Calu3 (cell line): Measurements from ENCODE around the gene ABHD2. TPM values are rescaled to one million over a fixed set of nuclear protein-coding genes. Genes with fewer than 3 reads are reported as not detected.

Experiments used
- BruUV-seq: library from RNA; stranded (reverse); fragments of 400-500 nt; replicated peaks from 2 replicates; lab custom pipeline; 2021; lab: Mats Ljungman, UMichigan
- CTCF ChIA-PET: fragments of 300-600 bp; sonication (Branson Sonifier 250); formaldehyde crosslinking; loops from one replicate; lab custom pipeline; 2022; ENCODE audit warnings: antibody characterized with exemption; lab: Charles Lee
- DNase-seq: peaks from one replicate; pipeline ENCODE4 v3.0.0; 2022
- H3K27ac Mint-ChIP-seq: one replicate; pipeline ENCODE4 v1.8.0; 2022; ENCODE audit warnings: mixed read lengths; ENCODE audit not compliant: unreplicated experiment
- H3K27me3 Mint-ChIP-seq: one replicate; pipeline ENCODE4 v1.8.0; 2022; ENCODE audit warnings: mixed read lengths; ENCODE audit not compliant: unreplicated experiment
- H3K36me3 Mint-ChIP-seq: one replicate; pipeline ENCODE4 v1.8.0; 2022; ENCODE audit warnings: mild to moderate bottlenecking, moderate library complexity, mixed read lengths; ENCODE audit not compliant: insufficient read depth, unreplicated experiment
- H3K4me1 Mint-ChIP-seq: one replicate; pipeline ENCODE4 v1.8.0; 2022; ENCODE audit warnings: mild to moderate bottlenecking, low read depth, mixed read lengths; ENCODE audit not compliant: unreplicated experiment
- H3K4me3 Mint-ChIP-seq: one replicate; pipeline ENCODE4 v1.8.0; 2022; ENCODE audit warnings: mild to moderate bottlenecking, low read depth, moderate library complexity, mixed read lengths; ENCODE audit not compliant: unreplicated experiment
- H3K9me3 Mint-ChIP-seq: one replicate; pipeline ENCODE4 v1.8.0; 2022; ENCODE audit warnings: low read depth, mixed read lengths; ENCODE audit not compliant: unreplicated experiment
- intact Hi-C: fragments of 100-400 bp; cut with micrococcal nuclease; formaldehyde crosslinking; loops from one replicate; pipeline ENCODE4 v1.10.0; 2022; ENCODE audit not compliant: unreplicated experiment
- total RNA-seq: library from RNA; stranded (reverse); gene quantifications from 2 replicates; pipeline ENCODE4 v1.2.3, GENCODE V29; 2022
- TF ChIP-seq, protein P1 (sequence below): fragments of 200-600 bp; IDR thresholded peaks from one replicate; pipeline ENCODE4 v1.8.0; 2022; ENCODE audit warnings: antibody characterized with exemption; ENCODE audit not compliant: unreplicated experiment

Gene ABHD2
- total RNA-seq, 1 experiment from 2014 or later = 353 TPM

DNA sequence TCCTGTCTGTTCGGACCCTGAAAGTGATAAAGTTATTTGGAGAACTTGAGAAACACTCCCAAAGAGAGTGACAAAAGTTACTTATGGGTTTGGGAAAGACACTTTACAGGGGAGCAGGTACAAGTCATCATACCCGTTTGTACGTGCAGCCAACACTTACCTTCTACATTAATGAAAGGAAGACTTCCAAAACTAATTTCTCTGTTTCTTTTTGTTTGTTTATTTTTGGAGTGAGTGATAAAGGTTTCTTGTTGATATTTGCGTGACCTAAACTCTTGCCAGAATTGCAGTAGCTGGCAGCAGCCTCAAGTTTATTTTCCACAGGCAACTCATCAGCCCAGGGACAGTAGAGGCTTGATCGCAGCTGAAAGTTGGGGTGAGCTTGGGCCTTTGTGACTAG lies 8.4 kb downstream of the ABHD2 start:
- H3K27me3 Mint-ChIP-seq = no peaks in the 10 kb centered on the region
- H3K4me3 Mint-ChIP-seq = no peak overlapping the region
- CTCF ChIA-PET = interaction anchor here (1.0 to 1.4 kb wide), 3 partner anchors 8 to 44 kb away, joined by 3 to 8 read pairs (median 3); partner anchors contain the start of gene ABHD2
- peak overlapping the region; percentile 52 for H3K27ac Mint-ChIP-seq
- H3K4me1 Mint-ChIP-seq = peaks cover 62% of the 10 kb centered on the region
- no TSS peak for BruUV-seq
- intact Hi-C loops = no loop called here
- H3K36me3 Mint-ChIP-seq = peaks cover 61% of the 10 kb centered on the region
- H3K9me3 Mint-ChIP-seq = no peaks in the 10 kb centered on the region
- TF ChIP-seq, protein P1, sequence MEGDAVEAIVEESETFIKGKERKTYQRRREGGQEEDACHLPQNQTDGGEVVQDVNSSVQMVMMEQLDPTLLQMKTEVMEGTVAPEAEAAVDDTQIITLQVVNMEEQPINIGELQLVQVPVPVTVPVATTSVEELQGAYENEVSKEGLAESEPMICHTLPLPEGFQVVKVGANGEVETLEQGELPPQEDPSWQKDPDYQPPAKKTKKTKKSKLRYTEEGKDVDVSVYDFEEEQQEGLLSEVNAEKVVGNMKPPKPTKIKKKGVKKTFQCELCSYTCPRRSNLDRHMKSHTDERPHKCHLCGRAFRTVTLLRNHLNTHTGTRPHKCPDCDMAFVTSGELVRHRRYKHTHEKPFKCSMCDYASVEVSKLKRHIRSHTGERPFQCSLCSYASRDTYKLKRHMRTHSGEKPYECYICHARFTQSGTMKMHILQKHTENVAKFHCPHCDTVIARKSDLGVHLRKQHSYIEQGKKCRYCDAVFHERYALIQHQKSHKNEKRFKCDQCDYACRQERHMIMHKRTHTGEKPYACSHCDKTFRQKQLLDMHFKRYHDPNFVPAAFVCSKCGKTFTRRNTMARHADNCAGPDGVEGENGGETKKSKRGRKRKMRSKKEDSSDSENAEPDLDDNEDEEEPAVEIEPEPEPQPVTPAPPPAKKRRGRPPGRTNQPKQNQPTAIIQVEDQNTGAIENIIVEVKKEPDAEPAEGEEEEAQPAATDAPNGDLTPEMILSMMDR = no peak
- no peak for DNase-seq

DNA sequence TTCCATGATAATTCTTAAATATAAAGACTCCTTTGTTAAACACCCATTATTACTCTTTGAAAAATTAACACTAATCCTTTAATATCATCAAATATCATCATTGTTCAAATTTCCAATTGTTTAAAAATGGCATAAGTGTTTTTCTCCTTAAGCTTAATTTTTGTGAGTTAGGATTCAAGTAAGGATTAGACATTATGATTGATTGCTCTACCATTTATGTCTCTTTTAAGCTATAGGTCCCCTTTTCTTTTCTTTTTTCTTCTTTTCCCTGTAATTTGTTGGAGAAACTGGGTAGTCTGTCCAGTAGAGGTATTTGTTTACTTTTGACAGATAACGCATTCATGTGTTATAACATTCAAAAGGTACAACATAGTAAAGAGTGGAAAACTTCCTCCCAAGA lies 9.1 kb downstream of the ABHD2 start:
- no peak for DNase-seq
- no peaks in the 10 kb centered on the region for H3K9me3 Mint-ChIP-seq
- H3K36me3 Mint-ChIP-seq = peaks cover 68% of the 10 kb centered on the region
- BruUV-seq = no TSS peak
- peak overlapping the region; percentile 52 for H3K27ac Mint-ChIP-seq
- H3K4me3 Mint-ChIP-seq = no peak overlapping the region
- peaks cover 62% of the 10 kb centered on the region for H3K4me1 Mint-ChIP-seq
- CTCF ChIA-PET = interaction anchor here (1.0 to 1.4 kb wide), 3 partner anchors 9 to 45 kb away, joined by 3 to 8 read pairs (median 3); partner anchors contain the start of gene ABHD2
- no peaks in the 10 kb centered on the region for H3K27me3 Mint-ChIP-seq
- intact Hi-C loops = no loop called here
- TF ChIP-seq, protein P1 = no peak

DNA sequence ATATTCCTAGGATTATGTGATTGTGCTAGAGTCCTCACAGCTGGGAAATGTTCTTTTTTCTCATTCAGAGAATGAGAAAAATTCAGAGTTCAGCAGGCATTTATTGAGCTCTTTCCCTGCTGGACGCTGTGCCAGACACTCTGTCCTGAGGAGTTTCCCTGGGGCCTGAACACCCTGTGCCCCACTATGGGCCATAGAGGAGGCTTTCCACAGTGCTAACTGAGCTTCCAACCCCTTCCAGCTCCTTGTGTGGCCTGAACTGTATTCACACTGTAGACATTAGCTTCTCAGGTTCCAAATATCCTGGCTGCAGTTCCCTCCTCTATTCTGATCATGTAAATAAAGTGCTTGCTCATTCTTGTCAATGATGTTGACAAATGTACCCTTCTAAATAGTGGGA lies 10.0 kb downstream of the ABHD2 start:
- no peak for DNase-seq
- CTCF ChIA-PET = interaction anchor here (1.0 to 2.2 kb wide), 2 partner anchors 10 to 15 kb away, joined by 3 to 7 read pairs; partner anchors contain the start of gene ABHD2
- Mint-ChIP-seq H3K9me3 (no peaks in the 10 kb centered on the region), H3K4me3 (no peak overlapping the region), H3K27me3 (no peaks in the 10 kb centered on the region), H3K27ac (no peak overlapping the region), H3K36me3 (peaks cover 68% of the 10 kb centered on the region), H3K4me1 (peaks cover 64% of the 10 kb centered on the region)
- TF ChIP-seq, protein P1 = no peak
- intact Hi-C loops = no loop called here
- BruUV-seq = no TSS peak

DNA sequence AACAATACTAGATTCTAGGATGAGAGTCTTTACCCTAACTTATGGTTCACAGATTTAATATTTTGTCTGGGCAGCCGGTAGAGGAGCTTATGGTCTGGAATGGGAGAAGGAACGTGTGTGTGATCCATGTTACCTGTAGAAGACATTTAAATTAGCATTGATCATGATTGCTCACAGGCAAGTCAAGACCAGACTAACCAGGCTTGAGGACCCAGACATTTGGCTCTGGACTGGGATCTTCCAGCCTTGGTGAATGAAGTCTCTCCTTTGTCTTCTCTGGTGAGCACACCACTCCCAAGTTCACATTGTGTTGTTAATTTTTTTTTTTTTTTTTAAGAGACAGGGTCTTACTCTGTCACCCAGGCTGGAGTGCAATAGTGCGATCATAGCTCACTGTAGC lies 11.7 kb downstream of the ABHD2 start:
- CTCF ChIA-PET = interaction anchor here (0.7 to 3.8 kb wide), 4 partner anchors 10 to 20 kb away, joined by 3 to 38 read pairs (median 6); partner anchors contain the start of gene ABHD2
- H3K9me3 Mint-ChIP-seq = no peaks in the 10 kb centered on the region
- no TSS peak for BruUV-seq
- no peaks in the 10 kb centered on the region for H3K27me3 Mint-ChIP-seq
- H3K4me1 Mint-ChIP-seq = peaks cover 71% of the 10 kb centered on the region
- H3K27ac Mint-ChIP-seq = peak overlapping the region; percentile 47
- no peak for DNase-seq
- TF ChIP-seq, protein P1 = no peak
- H3K36me3 Mint-ChIP-seq = peaks cover 58% of the 10 kb centered on the region
- intact Hi-C loops = no loop called here
- H3K4me3 Mint-ChIP-seq = no peak overlapping the region
